NCI-H1417 treated with DMSO at 0.1 percent for 48 hours (cell line): ENCODE results near the gene SHISA6.
"Not testable (repeated sequence)": the region's sequence is repeated elsewhere in the genome, so short reads cannot be mapped to it uniquely, and the experiment has no call there.

Experiments used
- DNase-seq: peaks from one replicate; lab custom pipeline; 2025; lab: John Stamatoyannopoulos, UW

The SHISA6 gene

GRCh38 chr17:11267999-11268575 lies 27.1 kb downstream of the SHISA6 start:
- DNase-seq, result no peak

- no peak for DNase-seq
These were observed 28.2 kb downstream of the SHISA6 start for GRCh38 chr17:11269210-11269609.

GRCh38 chr17:11272191-11272590 lies 31.2 kb downstream of the SHISA6 start:
- DNase-seq, result no peak

- no peak for DNase-seq
These were observed 32.6 kb downstream of the SHISA6 start for GRCh38 chr17:11273596-11273995.

- DNase-seq, result no peak
These were observed 33.1 kb downstream of the SHISA6 start for GRCh38 chr17:11274106-11274505.

GRCh38 chr17:11276486-11276885 lies 35.5 kb downstream of the SHISA6 start:
- no peak for DNase-seq

- no peak for DNase-seq
These were observed 37.4 kb downstream of the SHISA6 start for GRCh38 chr17:11278186-11278991.

- no peak for DNase-seq
These were observed 37.9 kb downstream of the SHISA6 start for GRCh38 chr17:11278992-11279270.

- DNase-seq, result no peak
These were observed 38.8 kb downstream of the SHISA6 start for GRCh38 chr17:11279776-11280344.

- no peak for DNase-seq
These were observed 41.6 kb downstream of the SHISA6 start for GRCh38 chr17:11282586-11282985.

GRCh38 chr17:11284811-11285210 lies 43.8 kb downstream of the SHISA6 start:
- no peak for DNase-seq

GRCh38 chr17:11285946-11286345 lies 44.9 kb downstream of the SHISA6 start:
- no peak for DNase-seq

GRCh38 chr17:11287791-11288190 lies 46.8 kb downstream of the SHISA6 start:
- DNase-seq, result no peak

GRCh38 chr17:11290814-11291213 lies 49.8 kb downstream of the SHISA6 start:
- DNase-seq, result no peak

- no peak for DNase-seq
These were observed 51.5 kb downstream of the SHISA6 start for GRCh38 chr17:11292491-11292890.

GRCh38 chr17:11293480-11293879 lies 52.5 kb downstream of the SHISA6 start:
- no peak for DNase-seq

- DNase-seq, result no peak
These were observed 53.8 kb downstream of the SHISA6 start for GRCh38 chr17:11294826-11295225.

- no peak for DNase-seq
These were observed 56.0 kb downstream of the SHISA6 start for GRCh38 chr17:11296994-11297393.

GRCh38 chr17:11298401-11298800 lies 57.4 kb downstream of the SHISA6 start:
- DNase-seq, result no peak

GRCh38 chr17:11300201-11300600 lies 59.2 kb downstream of the SHISA6 start:
- no peak for DNase-seq

- DNase-seq, result no peak
These were observed 59.7 kb downstream of the SHISA6 start for GRCh38 chr17:11300738-11301137.

GRCh38 chr17:11301874-11302273 lies 60.9 kb downstream of the SHISA6 start:
- not testable (repeated sequence) for DNase-seq

GRCh38 chr17:11302401-11303186 lies 61.6 kb downstream of the SHISA6 start:
- no peak for DNase-seq
